Lung (tissue), 12 donors: ENCODE measurements around the gene ADK. TPM values are rescaled to one million over a fixed set of nuclear protein-coding genes. Genes with fewer than 3 reads are reported as not detected.
"Not testable (repeated sequence)": the region's sequence is repeated elsewhere in the genome, so short reads cannot be mapped to it uniquely, and the experiment has no call there.

Experiments
- ATAC-seq: fragments of 200-7000 bp; cut with Tn5 transposase; one replicate; pipeline ENCODE4 v1.9.1; 2020; ENCODE audit warnings: moderate number of reproducible peaks; ENCODE audit not compliant: insufficient read depth, low FRiP score
- DNase-seq, 3 donors: peaks; one replicate each; pipeline ENCODE4 v3.0.0-alpha.2; 2013 to 2017
- H3K27ac ChIP-seq, 2 donors: one replicate each; pipeline ENCODE4 v1.5.1; 2013; ENCODE audit warnings: mild to moderate bottlenecking in 2 of 2, moderate library complexity in 2 of 2, control low read depth in 1 of 2, inconsistent platforms in 1 of 2, low read depth in 1 of 2, low read length in 1 of 2
- H3K27me3 ChIP-seq, 3 donors: one replicate each; pipeline ENCODE4 v1.5.1; 2013; ENCODE audit warnings: low read length in 2 of 3; ENCODE audit not compliant: control insufficient read depth in 3 of 3, insufficient read depth in 3 of 3
- H3K36me3 ChIP-seq, 4 donors: one replicate each; pipeline ENCODE4 v1.5.1; 2013; ENCODE audit warnings: low read length in 4 of 4, mild to moderate bottlenecking in 1 of 4, moderate library complexity in 1 of 4; ENCODE audit not compliant: control insufficient read depth in 4 of 4, insufficient read depth in 4 of 4
- H3K4me1 ChIP-seq, 5 donors: one replicate each; pipeline ENCODE4 v1.5.1; 2013; ENCODE audit warnings: low read length in 5 of 5, mild to moderate bottlenecking in 2 of 5, moderate library complexity in 1 of 5; ENCODE audit not compliant: control insufficient read depth in 5 of 5, insufficient read depth in 5 of 5
- H3K4me3 ChIP-seq: one replicate; pipeline ENCODE4 v1.5.1; 2013; ENCODE audit warnings: mild to moderate bottlenecking, control low read depth, moderate library complexity
- H3K9ac ChIP-seq, 2 donors: one replicate each; pipeline ENCODE4 v1.5.1; 2013; ENCODE audit warnings: low read length in 2 of 2, control low read depth in 1 of 2; ENCODE audit not compliant: insufficient read depth in 1 of 2
- H3K9me3 ChIP-seq, 4 donors: one replicate each; pipeline ENCODE4 v1.5.1; 2013; ENCODE audit warnings: low read length in 3 of 4, mild to moderate bottlenecking in 1 of 4, moderate library complexity in 1 of 4; ENCODE audit not compliant: control insufficient read depth in 4 of 4, insufficient read depth in 3 of 4
- WGBS, 2 donors: extraction: QIAGEN DNeasy Blood & Tissue Kit; methylation state at CpG; one replicate each; pipeline ENCODE4 v1.1.7; 2013; 5-methylcytosine and 5-hydroxymethylcytosine counted together
- polyA plus RNA-seq, 2 donors: library from polyadenylated mRNA; stranded (reverse); fragments of 200-250 nt; gene quantifications; one replicate each; pipeline ENCODE4 v1.2.1, GENCODE V29; 2013
- total RNA-seq, 2 donors: library from RNA; depleted of rRNA in 1 of 2; stranded (reverse); fragments of >200 nt in 1 of 2; gene quantifications; one replicate each; pipeline ENCODE4 v1.2.1, GENCODE V29; 2014 to 2021
- TF ChIP-seq, protein P1 (sequence below): IDR thresholded peaks from 2 replicates; pipeline ENCODE4 v1.5.1; 2012; ENCODE audit warnings: mild to moderate bottlenecking; ENCODE audit errors: control extremely low read depth, extremely low read depth
- donor health status: control.
- donor health status: control.
- donor health status: Bipolar disorder and iron deficiency.
- donor health status: healthy.
- donor health status: DM: yes; HTN: yes; CAD: no.

ADK gene
- total and polyA plus RNA-seq, 4 donors, result 31.6 to 82.3 (median 42.9) TPM

DNA sequence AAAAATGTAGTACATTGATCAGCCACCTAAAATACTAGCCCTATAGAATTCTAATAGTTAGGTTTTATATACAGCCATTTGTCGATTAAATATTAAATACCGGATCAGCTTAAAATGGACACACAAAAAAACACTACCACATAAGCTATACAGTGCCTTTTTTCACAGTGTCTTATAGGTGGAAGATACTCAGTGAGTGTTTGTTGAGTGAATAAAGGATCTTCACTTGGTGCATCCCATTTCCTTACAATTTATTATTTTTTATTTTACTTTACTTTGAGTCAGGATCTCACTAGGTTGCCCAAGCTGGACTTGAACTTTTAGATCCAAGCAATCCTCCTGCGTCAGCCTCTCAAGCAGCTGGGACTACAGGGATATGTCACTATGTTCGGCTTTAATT is 340.0 kb downstream of the ADK start:
- TF ChIP-seq, protein P1, sequence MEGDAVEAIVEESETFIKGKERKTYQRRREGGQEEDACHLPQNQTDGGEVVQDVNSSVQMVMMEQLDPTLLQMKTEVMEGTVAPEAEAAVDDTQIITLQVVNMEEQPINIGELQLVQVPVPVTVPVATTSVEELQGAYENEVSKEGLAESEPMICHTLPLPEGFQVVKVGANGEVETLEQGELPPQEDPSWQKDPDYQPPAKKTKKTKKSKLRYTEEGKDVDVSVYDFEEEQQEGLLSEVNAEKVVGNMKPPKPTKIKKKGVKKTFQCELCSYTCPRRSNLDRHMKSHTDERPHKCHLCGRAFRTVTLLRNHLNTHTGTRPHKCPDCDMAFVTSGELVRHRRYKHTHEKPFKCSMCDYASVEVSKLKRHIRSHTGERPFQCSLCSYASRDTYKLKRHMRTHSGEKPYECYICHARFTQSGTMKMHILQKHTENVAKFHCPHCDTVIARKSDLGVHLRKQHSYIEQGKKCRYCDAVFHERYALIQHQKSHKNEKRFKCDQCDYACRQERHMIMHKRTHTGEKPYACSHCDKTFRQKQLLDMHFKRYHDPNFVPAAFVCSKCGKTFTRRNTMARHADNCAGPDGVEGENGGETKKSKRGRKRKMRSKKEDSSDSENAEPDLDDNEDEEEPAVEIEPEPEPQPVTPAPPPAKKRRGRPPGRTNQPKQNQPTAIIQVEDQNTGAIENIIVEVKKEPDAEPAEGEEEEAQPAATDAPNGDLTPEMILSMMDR, result no peak
- H3K27me3 ChIP-seq, result no peaks in the 10 kb centered on the region
- no peaks in the 10 kb centered on the region for H3K36me3 ChIP-seq
- H3K9ac ChIP-seq, result no peak overlapping the region
- no peak for ATAC-seq
- no peaks in the 10 kb centered on the region for H3K4me1 ChIP-seq
- WGBS, 2 donors, result 97 to 98% methylated on average over 4 of the region's 4 CpGs
- no peak for DNase-seq
- no peak overlapping the region for H3K27ac ChIP-seq
- H3K9me3 ChIP-seq, result no peaks in the 10 kb centered on the region
- no peak overlapping the region for H3K4me3 ChIP-seq

DNA sequence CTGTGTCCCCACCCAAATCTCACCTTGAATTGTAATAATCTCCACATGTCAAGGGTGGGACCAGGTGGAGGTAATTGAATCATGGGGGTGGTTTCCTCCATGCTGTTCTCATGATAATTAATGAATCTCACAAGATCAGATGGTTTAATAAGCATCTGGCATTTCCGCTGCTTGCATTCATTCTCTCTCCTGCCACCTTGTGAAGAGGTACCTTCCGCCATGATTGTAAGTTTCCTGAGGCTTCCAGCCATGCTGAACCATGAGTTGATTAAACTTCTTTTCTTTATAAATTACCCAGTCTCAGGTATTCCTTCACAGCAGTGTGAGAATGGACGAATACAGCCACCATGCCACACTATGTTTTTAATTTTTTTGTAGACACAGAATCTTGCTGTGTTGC is 345.3 kb downstream of the ADK start:
- not testable (repeated sequence) for H3K36me3 ChIP-seq, H3K27ac ChIP-seq, H3K4me1 ChIP-seq, DNase-seq, ATAC-seq, H3K9ac ChIP-seq, H3K9me3 ChIP-seq, H3K27me3 ChIP-seq, H3K4me3 ChIP-seq
- 97 to 98% methylated on average over 3 of the region's 3 CpGs for WGBS, 2 donors

DNA sequence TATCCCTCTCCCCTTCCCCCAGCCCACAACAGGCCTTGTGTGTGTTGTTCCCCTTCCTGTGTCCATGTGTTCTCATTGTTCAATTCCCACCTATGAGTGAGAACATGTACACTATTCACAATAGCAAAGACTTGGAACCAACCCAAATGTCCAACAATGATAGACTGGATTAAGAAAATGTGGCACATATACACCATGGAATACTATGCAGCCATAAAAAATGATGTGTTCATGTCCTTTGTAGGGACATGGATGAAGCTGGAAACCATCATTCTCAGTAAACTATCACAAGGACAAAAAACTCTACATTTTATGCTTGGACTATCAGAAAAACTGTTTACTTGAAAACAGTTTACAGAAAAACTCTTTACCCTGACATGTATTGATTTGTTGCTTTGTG is 347.6 kb downstream of the ADK start:
- H3K4me1 ChIP-seq, result peaks cover 0 to 17% (median 2%) of the 10 kb centered on the region in 5 donors
- H3K27me3 ChIP-seq, H3K9ac ChIP-seq, H3K27ac ChIP-seq, H3K9me3 ChIP-seq, ATAC-seq, H3K36me3 ChIP-seq, H3K4me3 ChIP-seq, DNase-seq: not testable (repeated sequence)

DNA sequence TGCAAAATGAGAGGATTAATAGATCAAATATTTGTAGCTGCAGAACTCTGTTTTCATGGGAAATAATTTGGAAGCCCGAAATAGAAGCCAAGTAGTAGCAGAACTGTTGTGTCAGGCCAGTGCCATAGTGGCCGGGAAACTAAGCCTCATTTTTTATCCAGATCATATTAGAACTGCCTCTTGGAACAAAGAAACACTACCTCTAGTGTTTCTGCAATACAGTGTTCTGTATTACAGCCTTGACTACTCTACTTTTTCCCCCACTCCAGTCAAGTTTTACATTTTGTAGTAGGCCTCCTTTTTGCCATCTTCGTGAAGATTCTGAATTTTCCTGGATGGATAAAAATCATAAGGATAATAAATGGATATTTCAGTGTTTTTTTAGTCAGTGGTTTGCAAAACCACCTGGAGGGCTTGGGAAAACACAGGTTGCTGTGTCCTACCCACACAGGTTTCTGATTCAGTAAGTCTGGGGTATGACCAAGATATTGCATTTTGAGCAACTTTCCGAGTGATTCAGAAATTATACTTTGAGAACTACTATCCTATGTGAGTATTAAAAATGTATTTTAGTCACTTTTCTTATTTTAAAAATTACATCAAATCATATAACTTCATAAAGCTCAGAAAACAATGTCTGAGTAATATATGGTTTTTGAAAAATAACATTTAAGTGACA is 349.1 kb downstream of the ADK start:
- H3K9me3 ChIP-seq, result no peaks in the 10 kb centered on the region
- H3K4me3 ChIP-seq, result no peak overlapping the region
- DNase-seq, result no peak
- 91 to 95% methylated on average over 4 of the region's 4 CpGs for WGBS, 2 donors
- TF ChIP-seq, protein P1, result no peak
- H3K27me3 ChIP-seq, result no peaks in the 10 kb centered on the region
- no peak for ATAC-seq
- H3K9ac ChIP-seq, result no peak overlapping the region
- H3K4me1 ChIP-seq, result peaks cover 0 to 17% (median 2%) of the 10 kb centered on the region in 5 donors
- H3K27ac ChIP-seq, result no peak overlapping the region
- no peaks in the 10 kb centered on the region for H3K36me3 ChIP-seq
